Heart right ventricle (tissue), 16 donors: ENCODE data around the gene AP5Z1. TPM values are rescaled to one million over a fixed set of nuclear protein-coding genes. Genes with fewer than 3 reads are reported as not detected.

Source experiments
- ATAC-seq, 8 donors: fragments of 200-7000 bp; cut with Tn5 transposase; one replicate each; pipeline ENCODE4 v1.9.1; 2020; ENCODE audit warnings: mild to moderate bottlenecking in 8 of 8, moderate library complexity in 8 of 8, moderate number of reproducible peaks in 1 of 8
- DNase-seq, 2 donors: peaks; one replicate each; pipeline ENCODE4 v3.0.0-alpha.2; 2020
- H3K27ac ChIP-seq, 10 donors: fragments of 200-600 bp; sonication (generic) in 2 of 10; one replicate each; pipeline versions ENCODE4 v1.5.0 to v1.8.0; 2020 to 2022; ENCODE audit warnings: mild to moderate bottlenecking in 3 of 10
- H3K27me3 ChIP-seq, 7 donors: fragments of 200-600 bp; one replicate each; pipeline ENCODE4 v1.8.0; 2021 to 2022; ENCODE audit warnings: mild to moderate bottlenecking in 2 of 7
- H3K36me3 ChIP-seq, 9 donors: fragments of 200-600 bp; sonication (generic) in 1 of 9; one replicate each; pipeline versions ENCODE4 v1.5.0 to v1.8.0; 2020 to 2022; ENCODE audit warnings: mild to moderate bottlenecking in 2 of 9
- H3K4me1 ChIP-seq, 9 donors: fragments of 200-600 bp; sonication (generic) in 1 of 9; one replicate each; pipeline versions ENCODE4 v1.5.0 to v1.8.0; 2020 to 2022; ENCODE audit warnings: mild to moderate bottlenecking in 4 of 9
- H3K4me3 ChIP-seq, 10 donors: fragments of 200-600 bp; sonication (generic) in 2 of 10; one replicate each; pipeline versions ENCODE4 v1.5.0 to v1.8.0; 2020 to 2022; ENCODE audit warnings: mild to moderate bottlenecking in 7 of 10, moderate library complexity in 2 of 10
- H3K9me3 ChIP-seq, 11 donors: fragments of 200-600 bp in 10 of 11; sonication (generic) in 2 of 11; one replicate each; pipeline versions ENCODE4 v1.5.0 to v1.8.0; 2013 to 2022; ENCODE audit warnings: mild to moderate bottlenecking in 2 of 11, control low read depth in 1 of 11, moderate library complexity in 1 of 11
- WGBS, 2 donors: extraction: QIAGEN DNeasy Blood & Tissue Kit; methylation state at CpG; one replicate each; pipeline ENCODE4 v1.1.7; 2013; ENCODE audit warnings: inconsistent platforms in 1 of 2; 5-methylcytosine and 5-hydroxymethylcytosine counted together
- intact Hi-C, 10 donors: fragments of 100-400 bp; cut with DNase I; formaldehyde crosslinking; loops; one replicate each; pipeline versions ENCODE4 v1.11.1 to v1.14.2; 2022
- polyA plus RNA-seq, 2 donors: library from polyadenylated mRNA; stranded (reverse); fragments of 200-250 nt; gene quantifications; one replicate each; pipeline ENCODE4 v1.2.3, GENCODE V29; 2013
- total RNA-seq, 10 donors: library from RNA; stranded (reverse); fragmentation: NEBNext Ultra II Directional in 3 of 10; extraction: Animal tissue kit (Norgen Biotek cat#: 25700) in 3 of 10; gene quantifications; one replicate each; pipeline versions ENCODE4 v1.2.1 to v1.2.4, GENCODE V29; 2021 to 2023
- TF ChIP-seq, protein P1 (sequence below), 9 donors: fragments of 200-600 bp; sonication (generic) in 2 of 9; IDR thresholded peaks; one replicate each; pipeline versions ENCODE4 v1.5.0 to v1.8.0; 2021 to 2022; ENCODE audit warnings: antibody characterized with exemption in 9 of 9, mild to moderate bottlenecking in 5 of 9, moderate library complexity in 1 of 9
- donor health status: Arrhythmogenic right ventricular cardiomyopathy.
- donor health status: ischemic (EF 13 %, LVEDD 7.1; RV severe dilation, severe dysfunction).
- donor health status: healthy with polysubstance abuse.
- donor health status: DM: no; HTN: yes; CAD: no.
- donor health status: DM: no; HTN: no; CAD: no.
- donor health status: ischemic (EF 25% LVEDD 6.9; RV normal size, moderate dysfunction).
- donor health status: ischemic (EF 25% LVEDD 5.7; RV mildly dilated, moderate dysfunction).
- donor health status: healthy.
- donor health status: DM: yes; HTN: yes; CAD: no.
- donor health status: Ischemic cardiomyopathy.
- donor health status: ischemic (EF 35%, LVEDD 5.7; RV mildly dilated, moderate dysfunction).
- donor health status: nonischemic (EF 11% LVEDD 7.7; RV severe dilation, severe dysfunction).
- donor health status: DM: yes; HTN: yes; CAD: no.
- donor health status: PGD.
- donor health status: ischemic (EF 29% LVEDD 5.4; RV normal size, mild dysfunction).
- donor health status: nonischemic (EF 23%, LVEDD 6.1; RV moderate dilation, normal function).

Gene AP5Z1
- total and polyA plus RNA-seq, 12 donors = 8.5 to 30.9 (median 12.7) TPM

GRCh38 chr7:4809091-4809591 lies 33.7 kb downstream of the AP5Z1 start:
- Histone ChIP-seq H3K9me3 (peaks cover 0 to 4% (median 0%) of the 10 kb centered on the region in 11 donors), H3K27ac (peak overlapping the region in 7 of 10 donors; percentile 29 to 83 (median 58)), H3K4me1 (peaks cover 0 to 12% (median 0%) of the 10 kb centered on the region in 9 donors), H3K4me3 (peak overlapping the region in 6 of 10 donors; percentile 1 to 40 (median 28)), H3K27me3 (peaks cover 0 to 20% (median 0%) of the 10 kb centered on the region in 7 donors), H3K36me3 (peaks cover 0 to 22% (median 0%) of the 10 kb centered on the region in 9 donors)
- ATAC-seq (peak in 6 of 8 donors; percentile 29 to 82 (median 53)), DNase-seq (peak; percentile 59 to 61)
- intact Hi-C loops = loop anchor here in 1 of 10 donors (10.0 kb wide), 1 partner anchor 276 kb away; no protein-coding TSS in a partner anchor
- WGBS, 2 donors = 77 to 78% methylated on average over 38 of the region's 38 CpGs
- TF ChIP-seq, protein P1, sequence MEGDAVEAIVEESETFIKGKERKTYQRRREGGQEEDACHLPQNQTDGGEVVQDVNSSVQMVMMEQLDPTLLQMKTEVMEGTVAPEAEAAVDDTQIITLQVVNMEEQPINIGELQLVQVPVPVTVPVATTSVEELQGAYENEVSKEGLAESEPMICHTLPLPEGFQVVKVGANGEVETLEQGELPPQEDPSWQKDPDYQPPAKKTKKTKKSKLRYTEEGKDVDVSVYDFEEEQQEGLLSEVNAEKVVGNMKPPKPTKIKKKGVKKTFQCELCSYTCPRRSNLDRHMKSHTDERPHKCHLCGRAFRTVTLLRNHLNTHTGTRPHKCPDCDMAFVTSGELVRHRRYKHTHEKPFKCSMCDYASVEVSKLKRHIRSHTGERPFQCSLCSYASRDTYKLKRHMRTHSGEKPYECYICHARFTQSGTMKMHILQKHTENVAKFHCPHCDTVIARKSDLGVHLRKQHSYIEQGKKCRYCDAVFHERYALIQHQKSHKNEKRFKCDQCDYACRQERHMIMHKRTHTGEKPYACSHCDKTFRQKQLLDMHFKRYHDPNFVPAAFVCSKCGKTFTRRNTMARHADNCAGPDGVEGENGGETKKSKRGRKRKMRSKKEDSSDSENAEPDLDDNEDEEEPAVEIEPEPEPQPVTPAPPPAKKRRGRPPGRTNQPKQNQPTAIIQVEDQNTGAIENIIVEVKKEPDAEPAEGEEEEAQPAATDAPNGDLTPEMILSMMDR (IDR thresholded peaks at IDR 0.05) = no peak

GRCh38 chr7:4809666-4810065 lies 34.2 kb downstream of the AP5Z1 start:
- 82 to 90% methylated on average over 14 of the region's 14 CpGs for WGBS, 2 donors
- intact Hi-C loops = loop anchor here in 1 of 10 donors (10.0 kb wide), 1 partner anchor 275 kb away; no protein-coding TSS in a partner anchor

DNA sequence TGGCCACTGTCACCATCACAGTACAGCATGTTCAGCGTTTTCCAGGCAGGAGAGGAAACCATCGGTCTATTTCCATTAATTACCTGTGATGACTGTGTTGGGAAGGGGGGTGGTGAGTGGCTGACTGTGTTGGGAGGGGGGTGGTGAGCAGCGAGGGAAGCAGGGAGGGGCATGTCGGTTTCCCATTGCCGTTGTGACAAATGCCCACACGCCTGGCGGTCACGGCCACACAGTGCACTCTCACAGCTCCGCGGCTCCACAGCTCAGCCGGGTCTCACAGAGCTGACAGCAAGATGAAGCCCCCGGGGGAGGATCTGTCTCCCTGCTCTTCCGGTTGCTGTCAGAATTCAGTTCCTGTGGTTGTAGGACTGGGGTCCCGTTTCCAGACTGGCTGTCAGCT lies 39.0 kb downstream of the AP5Z1 start:
- H3K27ac ChIP-seq = no peak overlapping the region
- peaks cover 0 to 14% (median 0%) of the 10 kb centered on the region in 7 donors for H3K27me3 ChIP-seq
- no peak for DNase-seq
- intact Hi-C loops = no loop called here
- 81 to 83% methylated on average over 14 of the region's 14 CpGs for WGBS, 2 donors
- H3K36me3 ChIP-seq = peaks cover 0 to 32% (median 0%) of the 10 kb centered on the region in 9 donors
- no peak for ATAC-seq
- H3K9me3 ChIP-seq = peaks cover 0 to 4% (median 0%) of the 10 kb centered on the region in 11 donors
- TF ChIP-seq, protein P1 (IDR thresholded peaks at IDR 0.05) = no peak
- peaks cover 0 to 21% (median 4%) of the 10 kb centered on the region in 9 donors for H3K4me1 ChIP-seq
- no peak overlapping the region for H3K4me3 ChIP-seq

More at GRCh38 chr7:4809666-4810065, 34.2 kb downstream of the AP5Z1 start:
- TF ChIP-seq, protein P1 (IDR thresholded peaks at IDR 0.05) = no peak
- peaks cover 0 to 12% (median 0%) of the 10 kb centered on the region in 9 donors for H3K4me1 ChIP-seq
- ATAC-seq (no peak), DNase-seq (no peak)
- peak overlapping the region in 6 of 10 donors; percentile 50 to 83 (median 66) for H3K27ac ChIP-seq
- H3K4me3 ChIP-seq = peak overlapping the region in 6 of 10 donors; percentile 1 to 40 (median 28)
- peaks cover 0 to 20% (median 0%) of the 10 kb centered on the region in 7 donors for H3K27me3 ChIP-seq
- H3K9me3 ChIP-seq = peaks cover 0 to 4% (median 0%) of the 10 kb centered on the region in 11 donors
- peaks cover 0 to 27% (median 0%) of the 10 kb centered on the region in 9 donors for H3K36me3 ChIP-seq

DNA sequence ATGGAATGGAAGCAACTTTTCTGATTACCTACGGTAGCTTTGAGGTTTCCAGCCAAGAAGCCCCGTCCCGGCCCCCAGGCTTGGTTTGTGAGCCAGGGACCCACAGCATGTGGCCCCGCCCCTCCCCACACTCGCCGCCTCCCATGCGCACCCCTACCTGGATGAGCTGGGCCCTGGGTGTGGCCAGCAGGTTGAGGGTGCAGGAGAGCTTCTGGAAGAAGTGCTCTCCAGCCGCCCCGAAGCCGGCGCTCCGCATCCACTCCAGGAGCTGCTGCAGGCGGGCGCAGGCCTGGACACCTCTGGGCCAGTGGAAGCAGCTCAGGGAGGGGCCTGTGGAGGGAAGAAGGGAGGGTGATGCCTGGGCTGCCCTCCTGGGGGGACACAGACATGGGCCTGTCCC lies 39.7 kb downstream of the AP5Z1 start:
- Histone ChIP-seq H3K27me3 (peaks cover 0 to 7% (median 0%) of the 10 kb centered on the region in 7 donors), H3K36me3 (peaks cover 0 to 25% (median 0%) of the 10 kb centered on the region in 9 donors), H3K9me3 (peaks cover 0 to 4% (median 0%) of the 10 kb centered on the region in 11 donors), H3K4me1 (peaks cover 1 to 23% (median 7%) of the 10 kb centered on the region in 9 donors), H3K27ac (no peak overlapping the region), H3K4me3 (no peak overlapping the region)
- TF ChIP-seq, protein P1 (IDR thresholded peaks at IDR 0.05) = no peak
- no peak for DNase-seq
- ATAC-seq = no peak
- intact Hi-C loops = no loop called here
- WGBS, 2 donors = 97% methylated on average over 14 of the region's 14 CpGs
